Peyer's patch (tissue), 4 donors: Measurements from ENCODE around the gene ENTPD8. TPM values are rescaled to one million over a fixed set of nuclear protein-coding genes. Genes with fewer than 3 reads are reported as not detected.

Source experiments
- DNase-seq, 3 donors: peaks; one replicate each; pipeline ENCODE4 v3.0.0-alpha.2; 2017 to 2019
- H3K27ac ChIP-seq, 4 donors: fragments of 200-600 bp; sonication (generic); one replicate each; pipeline ENCODE4 v1.5.1; 2016 to 2019
- H3K27me3 ChIP-seq, 2 donors: fragments of 200-600 bp; sonication (generic); one replicate each; pipeline ENCODE4 v1.5.1; 2019
- H3K36me3 ChIP-seq, 3 donors: fragments of 200-600 bp; sonication (generic); one replicate each; pipeline ENCODE4 v1.5.1; 2016 to 2019
- H3K4me1 ChIP-seq, 4 donors: fragments of 200-600 bp; sonication (generic); one replicate each; pipeline ENCODE4 v1.5.1; 2016 to 2019
- H3K4me3 ChIP-seq, 4 donors: fragments of 200-600 bp; sonication (generic); 1 replicate in 3 of 4; 2 replicates in 1 of 4; pipeline ENCODE4 v1.5.1; 2016 to 2019; ENCODE audit warnings: mild to moderate bottlenecking in 1 of 4
- H3K9me3 ChIP-seq, 4 donors: fragments of 200-600 bp; sonication (generic); one replicate each; pipeline ENCODE4 v1.5.1; 2016 to 2019; ENCODE audit warnings: mild to moderate bottlenecking in 1 of 4
- CTCF ChIP-seq, 6 experiments: fragments of 450-650 bp in 4 of 6; fragments of 200-600 bp in 2 of 6; sonication (generic) in 1 of 6; IDR thresholded peaks; one replicate each; pipeline ENCODE4 v1.5.1; 2017 to 2019; ENCODE audit warnings: antibody characterized with exemption in 6 of 6, mild to moderate bottlenecking in 3 of 6, moderate library complexity in 1 of 6
- POLR2A ChIP-seq, 2 donors: fragments of 450-650 bp; IDR thresholded peaks; one replicate each; pipeline ENCODE4 v1.5.1; 2017; ENCODE audit warnings: antibody characterized with exemption in 2 of 2, mild to moderate bottlenecking in 2 of 2, moderate library complexity in 2 of 2
- total RNA-seq, 4 donors: library from RNA; depleted of rRNA; stranded (reverse); fragments of >200 nt; gene quantifications; one replicate each; pipeline ENCODE4 v1.1.0, GENCODE V29; 2016

The ENTPD8 gene
- total RNA-seq, 4 donors from 2014 or later, result 26.4 to 143 (median 104) TPM

GRCh38 chr9:137486545-137487453, 45.6 kb upstream of the ENTPD8 start:
- Histone ChIP-seq H3K4me3 (no peak overlapping the region), H3K27ac (no peak overlapping the region), H3K36me3 (no peaks in the 10 kb centered on the region), H3K4me1 (no peaks in the 10 kb centered on the region), H3K9me3 (no peaks in the 10 kb centered on the region), H3K27me3 (no peaks in the 10 kb centered on the region)
- DNase-seq, result no peak
- TF ChIP-seq POLR2A (IDR thresholded peaks at IDR 0.05), result no peak
- TF ChIP-seq CTCF (IDR thresholded peaks at IDR 0.05), result no peak

GRCh38 chr9:137486141-137486490, 45.0 kb upstream of the ENTPD8 start:
- H3K36me3 ChIP-seq, result no peaks in the 10 kb centered on the region
- DNase-seq, result no peak
- TF ChIP-seq POLR2A (IDR thresholded peaks at IDR 0.05) (no peak), CTCF (IDR thresholded peaks at IDR 0.05) (no peak)
- no peaks in the 10 kb centered on the region for H3K4me1 ChIP-seq
- H3K9me3 ChIP-seq, result no peaks in the 10 kb centered on the region
- no peak overlapping the region for H3K27ac ChIP-seq
- no peak overlapping the region for H3K4me3 ChIP-seq
- H3K27me3 ChIP-seq, result no peaks in the 10 kb centered on the region

- Histone ChIP-seq H3K4me1 (no peaks in the 10 kb centered on the region), H3K4me3 (no peak overlapping the region), H3K36me3 (no peaks in the 10 kb centered on the region), H3K9me3 (no peaks in the 10 kb centered on the region), H3K27me3 (no peaks in the 10 kb centered on the region), H3K27ac (no peak overlapping the region)
- no peak for DNase-seq
- TF ChIP-seq CTCF (IDR thresholded peaks at IDR 0.05) (no peak), POLR2A (IDR thresholded peaks at IDR 0.05) (no peak)
Observed at GRCh38 chr9:137485343-137486140, 44.4 kb upstream of the ENTPD8 start.

GRCh38 chr9:137484551-137485315, 43.6 kb upstream of the ENTPD8 start:
- Histone ChIP-seq H3K4me1 (no peaks in the 10 kb centered on the region), H3K36me3 (no peaks in the 10 kb centered on the region), H3K27me3 (no peaks in the 10 kb centered on the region), H3K4me3 (no peak overlapping the region), H3K9me3 (no peaks in the 10 kb centered on the region), H3K27ac (no peak overlapping the region)
- TF ChIP-seq CTCF (IDR thresholded peaks at IDR 0.05), result no peak
- no peak for TF ChIP-seq POLR2A (IDR thresholded peaks at IDR 0.05)
- DNase-seq, result no peak

GRCh38 chr9:137482094-137482781, 41.1 kb upstream of the ENTPD8 start:
- no peaks in the 10 kb centered on the region for H3K36me3 ChIP-seq
- no peak for DNase-seq
- no peaks in the 10 kb centered on the region for H3K27me3 ChIP-seq
- H3K27ac ChIP-seq, result peak overlapping the region in 1 of 4 donors; percentile 17
- no peak for TF ChIP-seq CTCF (IDR thresholded peaks at IDR 0.05)
- no peak for TF ChIP-seq POLR2A (IDR thresholded peaks at IDR 0.05)
- no peaks in the 10 kb centered on the region for H3K9me3 ChIP-seq
- no peaks in the 10 kb centered on the region for H3K4me1 ChIP-seq
- H3K4me3 ChIP-seq, result no peak overlapping the region
